HG03159 (cell line): ENCODE results near the gene ACAA2.

Experiments
- ATAC-seq: cut with Tn5 transposase; IDR thresholded peaks from one replicate; pipeline ENCODE4 v1.9.1; 2021; ENCODE audit warnings: mild to moderate bottlenecking, moderate library complexity; ENCODE audit not compliant: unreplicated experiment

Gene ACAA2

GRCh38 chr18:49768051-49768391, 45.3 kb downstream of the ACAA2 start:
- ATAC-seq, result no peak

- ATAC-seq, result no peak
Observed at GRCh38 chr18:49767111-49768050, 46.0 kb downstream of the ACAA2 start.

GRCh38 chr18:49766646-49767045, 46.7 kb downstream of the ACAA2 start:
- no peak for ATAC-seq

- no peak for ATAC-seq
Observed at GRCh38 chr18:49764032-49764431, 49.3 kb downstream of the ACAA2 start.

GRCh38 chr18:49763590-49763989, 49.7 kb downstream of the ACAA2 start:
- no peak for ATAC-seq

- no peak for ATAC-seq
Observed at GRCh38 chr18:49762191-49763077, 50.9 kb downstream of the ACAA2 start.

- ATAC-seq, result no peak
Observed at GRCh38 chr18:49761771-49762170, 51.6 kb downstream of the ACAA2 start.

- ATAC-seq, result no peak
Observed at GRCh38 chr18:49758263-49758610, 55.1 kb downstream of the ACAA2 start.

GRCh38 chr18:49757513-49758262, 55.6 kb downstream of the ACAA2 start:
- no peak for ATAC-seq

- no peak for ATAC-seq
Observed at GRCh38 chr18:49756671-49757362, 56.5 kb downstream of the ACAA2 start.

- no peak for ATAC-seq
Observed at GRCh38 chr18:49756135-49756534, 57.2 kb downstream of the ACAA2 start.

GRCh38 chr18:49755489-49755888, 57.8 kb downstream of the ACAA2 start:
- ATAC-seq, result no peak

- ATAC-seq, result no peak
Observed at GRCh38 chr18:49754866-49755265, 58.5 kb downstream of the ACAA2 start.

GRCh38 chr18:49753643-49754042, 59.7 kb downstream of the ACAA2 start:
- ATAC-seq, result no peak

- no peak for ATAC-seq
Observed at GRCh38 chr18:49752095-49752457, 61.3 kb downstream of the ACAA2 start.

GRCh38 chr18:49751427-49752094, 61.8 kb downstream of the ACAA2 start:
- no peak for ATAC-seq

GRCh38 chr18:49749563-49749962, 63.8 kb downstream of the ACAA2 start:
- ATAC-seq, result no peak

- ATAC-seq, result no peak
Observed at GRCh38 chr18:49747876-49748275, 65.5 kb downstream of the ACAA2 start.

- ATAC-seq, result no peak
Observed at GRCh38 chr18:49745045-49746014, 68.0 kb downstream of the ACAA2 start.
